Measurements from ENCODE around the gene PCDH9. TPM values are rescaled to one million over a fixed set of nuclear protein-coding genes. Genes with fewer than 3 reads are reported as not detected.

Gene PCDH9
- total RNA-seq, 1 experiment from 2014 or later, result 0.11 TPM

- H3K4me3 Mint-ChIP-seq (ENCODE audit: unreplicated experiment), result no peak overlapping the region
- no peak overlapping the region for H3K27ac Mint-ChIP-seq (ENCODE audit: unreplicated experiment)
- no peaks in the 10 kb centered on the region for H3K9me3 Mint-ChIP-seq (ENCODE audit: unreplicated experiment)
- intact Hi-C loops (cut with micrococcal nuclease; ENCODE audit: unreplicated experiment), result no loop called here
- Histone ChIP-seq H3K4me1 (no peaks in the 10 kb centered on the region), H3K4me3 (ENCODE audit: low read depth, low read length) (no peak overlapping the region), H3K27me3 (replicated peaks; ENCODE audit: control insufficient read depth, insufficient read depth, low read length) (no peaks in the 10 kb centered on the region), H3K36me3 (ENCODE audit: control insufficient read depth, insufficient read depth, low read length) (no peaks in the 10 kb centered on the region), H3K9me3 (no peaks in the 10 kb centered on the region)
- no TSS peak for BruUV-seq (replicated peaks)
- H3K4me1 Mint-ChIP-seq (ENCODE audit: low read depth, unreplicated experiment), result no peaks in the 10 kb centered on the region
- no peak for DNase-seq
- no peaks in the 10 kb centered on the region for H3K36me3 Mint-ChIP-seq (ENCODE audit: insufficient read depth, unreplicated experiment)
- peaks cover under 1% of the 10 kb centered on the region for H3K27me3 Mint-ChIP-seq (ENCODE audit: insufficient read depth, unreplicated experiment)
- ChIA-PET POLR2A (no interaction called here), CTCF (no interaction called here)
- no peak for TF ChIP-seq CTCF (IDR thresholded peaks at IDR 0.05; ENCODE audit: insufficient read depth in 1 of 2, low read depth in 1 of 2, low read length in 1 of 2, severe bottlenecking in 1 of 2, unreplicated experiment in 1 of 2)
Measured at GRCh38 chr13:66399873-66400272, 830.3 kb downstream of the PCDH9 start.

- no peaks in the 10 kb centered on the region for H3K4me1 Mint-ChIP-seq (ENCODE audit: low read depth, unreplicated experiment)
- Histone ChIP-seq H3K36me3 (ENCODE audit: control insufficient read depth, insufficient read depth, low read length) (no peaks in the 10 kb centered on the region), H3K4me3 (ENCODE audit: low read depth, low read length) (no peak overlapping the region), H3K9me3 (no peaks in the 10 kb centered on the region), H3K27me3 (replicated peaks; ENCODE audit: control insufficient read depth, insufficient read depth, low read length) (no peaks in the 10 kb centered on the region), H3K4me1 (no peaks in the 10 kb centered on the region)
- TF ChIP-seq CTCF (IDR thresholded peaks at IDR 0.05; ENCODE audit: insufficient read depth in 1 of 2, low read depth in 1 of 2, low read length in 1 of 2, severe bottlenecking in 1 of 2, unreplicated experiment in 1 of 2), result no peak
- H3K27ac Mint-ChIP-seq (ENCODE audit: unreplicated experiment), result no peak overlapping the region
- no peak for DNase-seq
- POLR2A ChIA-PET, result no interaction called here
- CTCF ChIA-PET, result no interaction called here
- H3K4me3 Mint-ChIP-seq (ENCODE audit: unreplicated experiment), result no peak overlapping the region
- intact Hi-C loops (cut with micrococcal nuclease; ENCODE audit: unreplicated experiment), result no loop called here
- no TSS peak for BruUV-seq (replicated peaks)
- no peaks in the 10 kb centered on the region for H3K9me3 Mint-ChIP-seq (ENCODE audit: unreplicated experiment)
- no peaks in the 10 kb centered on the region for H3K36me3 Mint-ChIP-seq (ENCODE audit: insufficient read depth, unreplicated experiment)
- no peaks in the 10 kb centered on the region for H3K27me3 Mint-ChIP-seq (ENCODE audit: insufficient read depth, unreplicated experiment)
Measured at GRCh38 chr13:66397133-66397532, 833.0 kb downstream of the PCDH9 start.

- BruUV-seq (replicated peaks), result no TSS peak
- no peak overlapping the region for H3K4me3 Mint-ChIP-seq (ENCODE audit: unreplicated experiment)
- TF ChIP-seq CTCF (IDR thresholded peaks at IDR 0.05; ENCODE audit: insufficient read depth in 1 of 2, low read depth in 1 of 2, low read length in 1 of 2, severe bottlenecking in 1 of 2, unreplicated experiment in 1 of 2), result no peak
- CTCF ChIA-PET, result no interaction called here
- Histone ChIP-seq H3K9me3 (no peaks in the 10 kb centered on the region), H3K4me3 (ENCODE audit: low read depth, low read length) (no peak overlapping the region), H3K27me3 (replicated peaks; ENCODE audit: control insufficient read depth, insufficient read depth, low read length) (no peaks in the 10 kb centered on the region), H3K4me1 (no peaks in the 10 kb centered on the region), H3K36me3 (ENCODE audit: control insufficient read depth, insufficient read depth, low read length) (no peaks in the 10 kb centered on the region)
- intact Hi-C loops (cut with micrococcal nuclease; ENCODE audit: unreplicated experiment), result no loop called here
- no peaks in the 10 kb centered on the region for H3K27me3 Mint-ChIP-seq (ENCODE audit: insufficient read depth, unreplicated experiment)
- no peaks in the 10 kb centered on the region for H3K9me3 Mint-ChIP-seq (ENCODE audit: unreplicated experiment)
- POLR2A ChIA-PET, result no interaction called here
- no peaks in the 10 kb centered on the region for H3K36me3 Mint-ChIP-seq (ENCODE audit: insufficient read depth, unreplicated experiment)
- no peaks in the 10 kb centered on the region for H3K4me1 Mint-ChIP-seq (ENCODE audit: low read depth, unreplicated experiment)
- no peak for DNase-seq
- no peak overlapping the region for H3K27ac Mint-ChIP-seq (ENCODE audit: unreplicated experiment)
Measured at GRCh38 chr13:66391322-66391721, 838.8 kb downstream of the PCDH9 start.

Data from Caco-2 (cell line).